SK-N-SH treated with all-trans-retinoic acid at 6 μM for 48 hours (cell line): ENCODE results near the gene VAMP1.

Experiments used
- OSR1 ChIP-seq: fragments of 250-450 bp; sonication (Bioruptor Pico); IDR thresholded peaks from 2 replicates; pipeline ENCODE4 v1.8.0; 2022; ENCODE audit warnings: moderate library complexity, mild to moderate bottlenecking, inconsistent platforms
- POU6F1 ChIP-seq: fragments of 250-450 bp; sonication (Bioruptor Pico); IDR thresholded peaks from 2 replicates; pipeline ENCODE4 v1.8.0; 2021; ENCODE audit warnings: low read depth, mild to moderate bottlenecking, moderate library complexity, borderline replicate concordance
- TCF4 ChIP-seq: fragments of 250-450 bp; sonication (Bioruptor Pico); IDR thresholded peaks from 2 replicates; pipeline ENCODE4 v1.8.0; 2021; ENCODE audit warnings: mild to moderate bottlenecking, moderate library complexity, borderline replicate concordance
- TF ChIP-seq, protein P1 (sequence below): fragments of 250-450 bp; sonication (Bioruptor Pico); IDR thresholded peaks from 2 replicates; pipeline ENCODE4 v1.5.1; 2020; ENCODE audit warnings: low read depth, mild to moderate bottlenecking, moderate library complexity
- TF ChIP-seq, protein P2 (sequence below): fragments of 250-450 bp; sonication (Bioruptor Pico); IDR thresholded peaks from 2 replicates; pipeline ENCODE4 v1.5.0; 2020; ENCODE audit warnings: mild to moderate bottlenecking, moderate library complexity

GRCh38 chr12:6463858-6464257 lies 6.6 kb downstream of the VAMP1 start:
- TF ChIP-seq TCF4 (CRISPR knock-in tag): no peak
- TF ChIP-seq POU6F1: no peak
- TF ChIP-seq, protein P1, sequence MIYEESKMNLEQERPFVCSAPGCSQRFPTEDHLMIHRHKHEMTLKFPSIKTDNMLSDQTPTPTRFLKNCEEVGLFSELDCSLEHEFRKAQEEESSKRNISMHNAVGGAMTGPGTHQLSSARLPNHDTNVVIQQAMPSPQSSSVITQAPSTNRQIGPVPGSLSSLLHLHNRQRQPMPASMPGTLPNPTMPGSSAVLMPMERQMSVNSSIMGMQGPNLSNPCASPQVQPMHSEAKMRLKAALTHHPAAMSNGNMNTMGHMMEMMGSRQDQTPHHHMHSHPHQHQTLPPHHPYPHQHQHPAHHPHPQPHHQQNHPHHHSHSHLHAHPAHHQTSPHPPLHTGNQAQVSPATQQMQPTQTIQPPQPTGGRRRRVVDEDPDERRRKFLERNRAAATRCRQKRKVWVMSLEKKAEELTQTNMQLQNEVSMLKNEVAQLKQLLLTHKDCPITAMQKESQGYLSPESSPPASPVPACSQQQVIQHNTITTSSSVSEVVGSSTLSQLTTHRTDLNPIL (CRISPR knock-in tag): no peak
- TF ChIP-seq, protein P2, sequence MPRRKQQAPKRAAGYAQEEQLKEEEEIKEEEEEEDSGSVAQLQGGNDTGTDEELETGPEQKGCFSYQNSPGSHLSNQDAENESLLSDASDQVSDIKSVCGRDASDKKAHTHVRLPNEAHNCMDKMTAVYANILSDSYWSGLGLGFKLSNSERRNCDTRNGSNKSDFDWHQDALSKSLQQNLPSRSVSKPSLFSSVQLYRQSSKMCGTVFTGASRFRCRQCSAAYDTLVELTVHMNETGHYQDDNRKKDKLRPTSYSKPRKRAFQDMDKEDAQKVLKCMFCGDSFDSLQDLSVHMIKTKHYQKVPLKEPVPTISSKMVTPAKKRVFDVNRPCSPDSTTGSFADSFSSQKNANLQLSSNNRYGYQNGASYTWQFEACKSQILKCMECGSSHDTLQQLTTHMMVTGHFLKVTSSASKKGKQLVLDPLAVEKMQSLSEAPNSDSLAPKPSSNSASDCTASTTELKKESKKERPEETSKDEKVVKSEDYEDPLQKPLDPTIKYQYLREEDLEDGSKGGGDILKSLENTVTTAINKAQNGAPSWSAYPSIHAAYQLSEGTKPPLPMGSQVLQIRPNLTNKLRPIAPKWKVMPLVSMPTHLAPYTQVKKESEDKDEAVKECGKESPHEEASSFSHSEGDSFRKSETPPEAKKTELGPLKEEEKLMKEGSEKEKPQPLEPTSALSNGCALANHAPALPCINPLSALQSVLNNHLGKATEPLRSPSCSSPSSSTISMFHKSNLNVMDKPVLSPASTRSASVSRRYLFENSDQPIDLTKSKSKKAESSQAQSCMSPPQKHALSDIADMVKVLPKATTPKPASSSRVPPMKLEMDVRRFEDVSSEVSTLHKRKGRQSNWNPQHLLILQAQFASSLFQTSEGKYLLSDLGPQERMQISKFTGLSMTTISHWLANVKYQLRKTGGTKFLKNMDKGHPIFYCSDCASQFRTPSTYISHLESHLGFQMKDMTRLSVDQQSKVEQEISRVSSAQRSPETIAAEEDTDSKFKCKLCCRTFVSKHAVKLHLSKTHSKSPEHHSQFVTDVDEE: no peak
- no peak for TF ChIP-seq OSR1 (CRISPR knock-in tag)
